ENCODE measurements around the gene UBXN4. TPM values are rescaled to one million over a fixed set of nuclear protein-coding genes. Genes with fewer than 3 reads are reported as not detected.
"Not testable (repeated sequence)": the region's sequence is repeated elsewhere in the genome, so short reads cannot be mapped to it uniquely, and the experiment has no call there.

UBXN4 gene
- total RNA-seq, 1 experiment from 2014 or later: 73.5 TPM

GRCh38 chr2:135798762-135799161 is 57.1 kb downstream of the UBXN4 start:
- no peak for DNase-seq (ENCODE audit: low spot score)
- in situ Hi-C loops (cut with HindIII; ENCODE audit: low sequenced_read_pairs): no loop called here

GRCh38 chr2:135799738-135800137 is 58.1 kb downstream of the UBXN4 start:
- in situ Hi-C loops (cut with HindIII; ENCODE audit: low sequenced_read_pairs): no loop called here

DNA sequence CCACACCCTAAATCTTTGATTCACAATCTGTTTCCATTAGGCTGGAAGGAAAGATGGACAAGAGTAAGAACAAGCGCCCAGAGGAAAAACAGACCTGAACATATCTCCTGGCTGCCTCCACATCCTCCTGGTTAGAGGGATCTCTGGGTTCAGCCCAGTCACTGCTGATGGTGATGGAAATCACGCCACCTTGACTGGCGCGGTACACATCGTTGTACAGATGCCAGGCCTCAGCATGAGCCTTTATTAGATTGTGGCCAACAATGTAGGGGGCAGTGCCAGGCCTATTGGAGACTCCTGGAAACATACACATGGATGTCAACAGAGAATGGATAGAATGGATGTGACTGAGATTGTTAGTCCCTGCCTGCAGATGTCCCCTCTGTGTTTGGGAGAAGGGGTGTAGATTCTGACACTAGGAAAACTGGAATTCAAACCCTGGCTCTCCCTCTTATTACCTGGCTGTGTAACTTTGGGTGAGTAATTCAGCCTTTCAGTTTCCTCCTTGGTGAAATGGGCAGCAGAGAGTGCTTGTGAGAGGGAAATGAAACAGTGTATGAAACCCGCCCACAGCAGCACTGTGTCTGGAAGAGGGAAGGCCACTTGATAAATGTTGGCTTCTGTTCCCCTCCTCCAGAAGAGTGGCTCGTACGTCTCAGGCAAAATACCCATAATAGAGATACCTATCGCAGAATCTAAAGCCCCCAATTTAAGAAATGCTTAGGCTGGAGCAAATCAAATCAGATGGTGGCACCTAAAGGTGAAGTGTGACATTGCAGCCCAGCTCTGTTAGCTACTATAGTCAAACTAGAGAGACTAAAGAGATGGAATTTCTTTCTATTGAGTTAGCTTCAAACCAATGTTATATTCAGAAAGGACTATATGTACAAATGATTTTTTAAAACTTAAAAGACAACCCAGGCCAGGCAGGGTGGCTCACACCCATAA is 59.1 kb downstream of the UBXN4 start:
- no peak for DNase-seq (ENCODE audit: low spot score)
- in situ Hi-C loops (cut with HindIII; ENCODE audit: low sequenced_read_pairs): no loop called here

More at GRCh38 chr2:135799738-135800137, 58.1 kb downstream of the UBXN4 start:
- no peak for DNase-seq (ENCODE audit: low spot score)

DNA sequence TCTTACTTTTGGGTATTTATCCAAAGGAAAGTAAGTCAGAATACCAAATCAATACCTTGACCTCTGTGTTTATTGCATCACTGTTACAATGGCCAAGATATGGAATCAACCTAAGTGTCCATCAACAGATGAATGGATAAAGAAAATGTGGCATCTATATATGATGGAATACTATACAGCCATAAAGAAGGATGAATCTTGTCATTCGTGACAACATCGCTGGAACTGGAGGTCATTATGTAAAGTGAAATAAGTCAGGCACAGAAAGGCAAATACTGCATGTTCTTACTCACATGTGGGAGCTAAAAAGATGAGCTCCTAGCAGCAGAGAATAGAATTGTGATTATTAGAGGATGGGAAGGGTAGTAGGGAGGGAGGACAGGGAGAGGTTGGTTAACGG is 60.7 kb downstream of the UBXN4 start:
- in situ Hi-C loops (cut with HindIII; ENCODE audit: low sequenced_read_pairs): no loop called here
- no peak for DNase-seq (ENCODE audit: low spot score)

GRCh38 chr2:135803278-135803677 is 61.6 kb downstream of the UBXN4 start:
- in situ Hi-C loops (cut with HindIII; ENCODE audit: low sequenced_read_pairs): no loop called here
- no peak for DNase-seq (ENCODE audit: low spot score)

- in situ Hi-C loops (cut with HindIII; ENCODE audit: low sequenced_read_pairs); DNase-seq (ENCODE audit: low spot score): not testable (repeated sequence)
Measured at GRCh38 chr2:135807874-135808273, 66.2 kb downstream of the UBXN4 start.

DNA sequence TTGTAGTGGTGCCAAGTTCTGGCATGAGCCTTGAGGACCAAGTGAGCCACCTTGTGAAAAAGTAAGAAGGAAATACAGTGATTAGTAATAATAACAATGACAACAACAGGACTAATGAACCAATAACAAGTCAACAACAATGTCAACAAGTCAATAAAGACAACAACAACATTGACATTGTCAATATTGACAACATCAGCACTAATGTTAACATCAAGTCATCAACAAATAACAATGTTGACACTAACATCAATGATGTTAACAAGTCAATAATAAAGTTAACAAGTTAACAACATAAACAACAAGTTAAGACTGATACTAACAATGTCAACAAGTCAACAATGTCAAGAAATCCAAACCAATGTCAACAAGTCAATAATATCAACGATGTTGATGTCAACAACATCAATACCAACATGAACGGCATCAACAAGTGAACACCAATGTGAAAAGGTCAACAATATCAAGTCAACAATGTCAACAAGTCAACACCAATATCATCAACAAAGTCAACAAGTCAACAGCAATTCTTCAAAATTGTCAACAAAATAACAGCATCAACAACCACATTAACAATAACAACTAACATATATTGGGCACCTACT is 71.4 kb downstream of the UBXN4 start:
- no peak for DNase-seq (ENCODE audit: low spot score)
- in situ Hi-C loops (cut with HindIII; ENCODE audit: low sequenced_read_pairs): no loop called here

DNA sequence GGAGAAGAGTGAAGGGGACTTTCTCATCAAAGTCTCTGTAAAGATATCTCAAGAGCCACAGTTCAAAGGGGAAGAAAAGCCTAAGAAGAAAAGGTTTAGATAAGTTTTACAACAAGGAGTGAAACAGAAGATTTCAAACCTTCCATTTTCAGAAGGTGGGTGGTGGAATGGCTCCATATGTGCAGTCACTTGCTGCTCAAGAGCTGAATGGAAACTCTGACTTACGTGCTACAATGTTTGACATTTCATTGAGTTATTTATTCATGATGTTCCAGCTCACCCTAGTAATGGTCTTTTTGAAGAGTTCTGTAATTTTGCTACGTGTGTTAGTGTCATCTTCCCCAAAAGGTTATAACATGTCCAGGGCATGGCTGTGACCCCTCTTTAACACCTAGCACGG is 73.6 kb downstream of the UBXN4 start:
- DNase-seq (ENCODE audit: low spot score): no peak
- in situ Hi-C loops (cut with HindIII; ENCODE audit: low sequenced_read_pairs): no loop called here

DNA sequence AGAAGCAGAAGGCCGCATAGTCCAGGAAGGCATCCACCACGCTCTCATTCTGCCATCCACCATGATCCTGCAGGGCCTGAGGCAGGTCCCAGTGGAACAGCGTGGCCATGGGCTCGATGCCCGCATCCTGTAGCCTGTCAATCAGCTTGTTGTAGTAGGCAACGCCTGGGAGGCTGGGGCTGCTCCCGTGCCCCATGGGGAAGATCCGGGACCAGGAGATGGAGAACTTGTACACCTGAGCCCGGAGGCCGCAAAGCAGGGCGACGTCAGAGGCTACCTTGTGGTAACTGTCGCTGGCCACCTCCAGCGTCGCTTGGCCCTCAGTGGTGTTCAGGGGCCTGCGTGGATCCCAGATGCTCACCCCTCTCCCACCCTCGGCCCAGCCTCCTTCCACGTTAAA is 75.8 kb downstream of the UBXN4 start:
- in situ Hi-C loops (cut with HindIII; ENCODE audit: low sequenced_read_pairs): no loop called here
- DNase-seq (ENCODE audit: low spot score): no peak

- no peak for DNase-seq (ENCODE audit: low spot score)
- in situ Hi-C loops (cut with HindIII; ENCODE audit: low sequenced_read_pairs): no loop called here
Measured at GRCh38 chr2:135817951-135818350, 76.3 kb downstream of the UBXN4 start.

- no peak for DNase-seq (ENCODE audit: low spot score)
- in situ Hi-C loops (cut with HindIII; ENCODE audit: low sequenced_read_pairs): no loop called here
Measured at GRCh38 chr2:135818937-135819610, 77.4 kb downstream of the UBXN4 start.

- DNase-seq (ENCODE audit: low spot score): no peak
- in situ Hi-C loops (cut with HindIII; ENCODE audit: low sequenced_read_pairs): no loop called here
Measured at GRCh38 chr2:135820003-135820618, 78.5 kb downstream of the UBXN4 start.

DNA sequence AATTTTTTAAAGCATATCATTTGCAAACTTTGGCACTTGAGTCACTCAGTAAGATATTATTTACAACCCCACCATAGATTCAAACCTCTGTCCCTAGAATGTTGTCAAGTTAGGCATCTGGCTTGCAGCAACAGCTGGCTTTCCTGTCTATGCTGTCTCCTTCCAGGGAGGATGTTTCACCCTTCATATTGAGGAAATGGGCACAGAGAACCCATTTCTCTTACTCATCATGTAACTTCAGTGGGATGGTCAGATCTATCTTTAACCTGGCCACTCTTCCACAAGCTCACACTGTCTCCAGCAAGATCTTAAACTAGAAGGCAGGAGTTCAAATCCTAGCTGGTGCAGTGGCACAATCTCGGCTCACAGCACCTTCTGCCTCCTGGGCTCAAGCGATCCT is 79.5 kb downstream of the UBXN4 start:
- in situ Hi-C loops (cut with HindIII; ENCODE audit: low sequenced_read_pairs): no loop called here
- no peak for DNase-seq (ENCODE audit: low spot score)

DNA sequence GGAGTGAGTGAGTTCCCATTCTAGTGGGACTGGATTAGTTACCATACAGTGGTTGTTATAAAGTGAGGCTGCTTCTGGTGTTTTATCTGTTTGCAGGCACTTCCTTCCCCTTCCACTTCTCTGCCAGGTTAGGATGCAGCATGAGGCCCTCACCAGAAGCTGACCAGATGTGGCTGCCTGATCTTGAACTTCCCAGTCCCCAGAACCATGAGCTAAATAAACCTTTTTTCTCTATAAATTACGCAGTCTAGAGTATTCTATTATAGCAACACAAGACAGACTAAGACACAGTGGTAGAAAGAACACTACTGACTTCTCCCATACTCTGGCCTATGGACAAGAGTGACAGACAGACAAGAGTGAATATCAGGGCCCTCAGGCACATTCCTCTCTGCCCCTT is 81.2 kb downstream of the UBXN4 start:
- in situ Hi-C loops (cut with HindIII; ENCODE audit: low sequenced_read_pairs): no loop called here

GRCh38 chr2:135825131-135825530 is 83.5 kb downstream of the UBXN4 start:
- no peak for DNase-seq (ENCODE audit: low spot score)
- in situ Hi-C loops (cut with HindIII; ENCODE audit: low sequenced_read_pairs): no loop called here

More for the DNA sequence above, 81.2 kb downstream of the UBXN4 start:
- DNase-seq (ENCODE audit: low spot score): no peak

GRCh38 chr2:135825550-135826176 is 84.0 kb downstream of the UBXN4 start:
- in situ Hi-C loops (cut with HindIII; ENCODE audit: low sequenced_read_pairs): no loop called here
- no peak for DNase-seq (ENCODE audit: low spot score)

GRCh38 chr2:135826544-135826943 is 84.9 kb downstream of the UBXN4 start:
- no peak for DNase-seq (ENCODE audit: low spot score)
- in situ Hi-C loops (cut with HindIII; ENCODE audit: low sequenced_read_pairs): no loop called here

DNA sequence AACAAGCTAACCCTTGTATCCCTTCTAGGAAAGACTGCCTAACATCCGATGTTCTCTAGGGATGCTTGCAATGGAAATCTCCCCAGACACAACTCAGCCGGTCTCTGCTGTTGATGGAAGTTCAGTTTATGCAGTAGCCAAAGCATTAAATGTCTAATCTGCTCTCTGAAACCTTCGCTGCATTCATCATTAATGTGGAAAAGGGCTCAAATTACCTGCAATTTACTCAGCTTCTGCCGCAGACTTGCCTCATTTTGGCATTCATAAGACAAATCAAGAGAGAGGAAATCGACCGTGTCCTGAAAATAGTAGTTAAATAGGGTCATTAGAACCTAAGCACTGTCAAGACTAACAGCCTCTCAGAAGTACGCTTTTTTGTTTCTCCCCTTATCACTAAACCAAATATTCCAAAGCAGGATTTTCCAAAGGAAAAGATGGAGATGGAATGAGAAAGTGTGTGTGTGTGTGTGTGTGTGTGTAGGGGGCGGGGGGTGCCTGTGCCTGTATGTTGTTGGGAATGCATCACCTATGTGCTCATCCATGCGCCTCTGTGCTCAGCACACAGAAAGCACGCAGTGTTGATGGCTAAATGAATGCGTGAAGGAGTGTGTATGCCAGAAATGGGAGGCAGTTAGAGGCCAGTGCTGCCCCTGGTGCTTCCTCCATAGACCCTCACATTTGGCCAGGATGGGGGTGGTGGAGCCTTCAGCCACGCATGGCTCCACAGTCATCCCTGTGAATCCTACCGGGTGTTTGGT is 87.9 kb downstream of the UBXN4 start:
- DNase-seq (ENCODE audit: low spot score): no peak
- in situ Hi-C loops (cut with HindIII; ENCODE audit: low sequenced_read_pairs): no loop called here

Data from G401 (cell line).